HG03378 (cell line): Measurements from ENCODE around the gene SLC35C1.
"Not testable (repeated sequence)": the region's sequence is repeated elsewhere in the genome, so short reads cannot be mapped to it uniquely, and the experiment has no call there.

Source experiments
- ATAC-seq: cut with Tn5 transposase; IDR thresholded peaks from one replicate; pipeline ENCODE4 v1.9.1; 2021; ENCODE audit warnings: mild to moderate bottlenecking, moderate library complexity; ENCODE audit not compliant: unreplicated experiment

Gene SLC35C1

DNA sequence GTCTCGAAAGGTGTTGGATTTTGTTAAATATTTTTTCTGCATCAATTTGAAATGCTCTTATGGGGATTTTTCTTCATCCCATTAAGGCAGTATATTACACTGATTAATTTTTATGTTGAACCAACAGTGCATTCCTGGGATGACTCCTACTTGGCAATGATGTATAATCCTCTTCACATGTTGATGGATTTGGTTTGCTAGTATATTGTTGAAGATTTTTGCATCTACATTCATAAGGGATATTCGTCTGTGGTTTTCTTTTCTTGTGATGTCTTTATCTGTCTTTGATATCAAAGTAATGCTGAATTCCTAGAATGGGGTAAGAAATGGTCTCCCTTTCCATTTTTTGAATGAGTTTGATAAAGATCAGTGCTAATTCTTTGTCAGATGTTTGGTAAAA lies 18.7 kb upstream of the SLC35C1 start:
- no peak for ATAC-seq

DNA sequence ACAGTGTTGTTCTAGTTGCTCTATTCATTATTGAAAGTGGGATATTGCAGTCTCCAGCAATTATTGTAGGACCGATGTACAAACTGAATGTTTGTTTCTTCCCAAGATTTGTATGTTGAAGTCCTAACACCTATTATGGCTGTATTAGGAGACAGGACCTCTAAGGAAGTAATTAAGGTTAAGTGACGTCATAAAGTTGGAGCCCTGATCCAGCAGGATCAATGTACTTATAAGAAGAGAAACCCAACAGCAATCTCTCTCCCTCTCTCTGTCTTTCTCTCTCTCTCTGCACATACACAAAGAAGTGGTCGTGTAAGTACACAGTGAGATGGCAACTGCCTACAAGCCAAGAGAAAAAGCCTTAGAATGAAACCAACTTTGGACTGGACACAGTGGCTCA lies 16.1 kb upstream of the SLC35C1 start:
- ATAC-seq, result no peak

DNA sequence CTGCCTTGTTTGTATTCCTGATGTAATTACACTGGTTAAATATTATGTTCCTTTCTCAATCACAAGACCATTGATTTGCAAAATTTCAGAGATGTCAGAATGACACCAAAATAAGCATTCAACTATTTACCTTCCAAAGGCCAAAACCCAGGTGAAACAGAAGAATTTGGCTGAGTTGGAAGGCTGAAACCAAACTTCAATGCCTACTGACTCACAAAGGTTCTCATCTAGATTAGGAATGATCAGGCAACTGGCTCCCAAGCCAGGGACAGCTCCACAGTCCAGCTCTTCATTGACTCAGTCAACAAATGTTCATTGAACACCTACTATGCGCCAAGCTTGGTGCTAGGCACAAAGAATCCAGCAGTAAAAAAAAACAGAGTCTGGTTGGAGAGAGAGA lies 13.4 kb upstream of the SLC35C1 start:
- ATAC-seq, result no peak

DNA sequence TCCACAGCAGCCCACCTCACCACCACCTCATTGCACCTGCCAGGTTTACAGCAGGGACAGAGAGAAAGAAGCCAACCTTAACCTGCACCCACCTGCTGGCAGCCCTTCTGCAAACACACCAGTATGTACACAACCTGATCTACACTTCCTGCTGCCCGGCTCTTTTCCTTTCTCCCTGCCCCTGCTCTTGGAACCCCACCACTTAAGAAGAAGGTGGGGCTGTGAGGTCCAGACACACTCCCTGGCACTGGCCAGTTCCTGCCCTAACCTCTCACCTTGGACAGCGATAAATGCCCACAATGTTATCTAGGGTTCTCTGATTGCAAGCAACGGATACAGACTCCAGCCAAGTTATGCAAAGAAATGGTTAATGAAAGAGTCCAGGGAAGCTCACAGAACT lies 10.8 kb upstream of the SLC35C1 start:
- ATAC-seq, result no peak

DNA sequence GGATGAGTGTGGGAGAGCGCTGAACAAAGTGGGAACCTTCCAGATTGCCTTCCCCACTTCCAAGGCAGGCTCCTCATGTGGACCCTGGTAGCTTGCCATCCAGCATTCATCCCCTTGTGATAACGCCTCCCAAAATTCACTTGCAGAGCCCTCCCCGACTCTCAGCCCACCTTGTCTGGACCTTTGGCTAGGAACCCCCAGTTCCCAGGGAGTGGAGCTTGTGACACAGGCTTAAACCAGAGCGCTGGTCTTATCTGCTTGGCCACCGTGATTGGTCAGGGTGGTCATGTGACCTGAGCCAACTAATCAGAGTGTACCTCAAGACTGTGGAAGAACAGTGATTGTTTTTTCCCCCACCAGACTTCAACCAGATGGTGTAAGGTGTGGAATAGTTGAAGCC lies 9.6 kb upstream of the SLC35C1 start:
- ATAC-seq, result no peak

DNA sequence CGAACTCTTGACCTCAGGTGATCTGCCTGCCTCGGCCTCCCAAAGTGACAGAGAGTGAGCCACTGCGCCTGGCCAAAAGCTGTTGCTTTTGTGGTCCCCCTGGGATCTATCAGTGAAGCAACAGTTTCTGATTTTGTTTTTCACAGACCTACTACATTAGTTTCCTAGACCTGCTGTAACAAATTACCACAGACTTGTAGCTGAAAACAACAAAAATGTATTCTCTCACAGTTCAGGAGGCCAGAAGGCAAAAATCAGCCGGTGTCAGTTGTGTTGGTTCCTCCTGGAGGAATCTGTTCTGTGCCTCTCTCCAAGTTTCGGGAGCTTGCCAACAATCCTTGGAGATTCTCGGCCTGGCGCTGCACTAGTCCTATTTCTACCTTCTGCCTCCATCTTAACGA lies 8.5 kb upstream of the SLC35C1 start:
- no peak for ATAC-seq

DNA sequence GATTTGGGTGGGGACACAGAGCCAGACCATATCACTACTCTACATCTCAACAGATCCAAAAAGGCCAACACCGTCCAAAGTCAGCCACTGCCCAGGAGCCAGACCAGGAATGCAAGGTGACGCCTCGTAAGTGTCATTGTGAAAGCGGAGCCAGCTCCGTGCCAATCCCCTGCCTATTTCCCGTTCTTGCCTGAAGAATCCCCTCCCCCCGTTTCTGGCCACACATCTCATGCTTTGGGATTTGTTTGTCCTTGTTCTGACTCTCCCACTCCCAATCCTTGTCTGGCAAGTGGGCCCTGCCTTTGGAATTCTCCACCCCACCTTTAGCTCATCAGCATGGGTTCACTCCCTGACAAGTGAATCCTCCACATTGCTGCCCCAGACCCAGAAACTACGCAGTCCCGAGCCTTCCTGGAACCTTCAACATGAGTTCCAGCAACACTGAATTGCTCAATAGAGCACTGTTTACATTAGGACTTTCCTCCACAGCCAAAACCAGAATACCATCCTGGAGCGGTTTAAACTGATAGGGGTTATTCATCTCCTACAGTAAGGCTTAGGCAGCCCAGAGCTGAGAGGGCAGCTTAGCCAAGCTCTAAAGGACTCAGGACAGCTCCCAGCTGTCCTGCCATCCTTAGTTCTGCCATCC lies 6.0 kb upstream of the SLC35C1 start:
- ATAC-seq, result no peak

DNA sequence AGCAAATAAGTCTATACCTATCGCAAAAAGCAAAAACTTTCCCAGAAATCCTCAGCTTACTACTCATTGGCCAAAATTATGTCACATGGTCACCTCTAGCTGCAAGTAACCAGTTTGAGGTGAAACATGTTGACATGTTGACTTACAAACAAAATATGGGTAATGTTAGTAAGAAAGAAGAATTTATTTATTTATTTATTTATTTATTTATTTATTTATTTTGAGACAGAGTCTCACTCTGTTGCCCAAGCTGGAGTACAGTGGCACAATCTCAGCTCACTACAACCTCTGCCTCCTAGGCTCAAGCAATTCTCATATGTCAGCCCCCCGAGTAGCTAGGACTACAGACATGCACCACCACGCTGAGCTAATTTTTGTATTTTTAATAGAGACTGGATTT lies 5.4 kb upstream of the SLC35C1 start:
- ATAC-seq, result no peak

DNA sequence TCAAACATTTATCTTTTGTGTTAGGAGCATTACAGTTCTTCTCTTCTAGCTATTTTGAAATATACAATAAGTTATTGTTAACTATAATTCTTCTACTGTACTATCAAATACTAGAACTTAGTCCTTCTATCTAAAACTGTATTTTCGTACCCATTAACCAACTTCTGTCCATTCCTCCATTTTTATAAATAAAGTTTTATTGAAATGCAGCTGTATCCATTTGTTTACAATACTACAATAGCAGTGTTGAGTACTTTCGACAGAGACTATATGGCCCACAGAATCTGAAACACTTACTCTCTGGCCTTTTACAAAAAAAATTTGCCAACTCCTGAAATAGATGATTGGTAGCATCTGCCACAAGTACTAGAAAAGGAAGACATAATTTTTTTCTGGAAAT lies 4.7 kb upstream of the SLC35C1 start:
- ATAC-seq, result no peak

DNA sequence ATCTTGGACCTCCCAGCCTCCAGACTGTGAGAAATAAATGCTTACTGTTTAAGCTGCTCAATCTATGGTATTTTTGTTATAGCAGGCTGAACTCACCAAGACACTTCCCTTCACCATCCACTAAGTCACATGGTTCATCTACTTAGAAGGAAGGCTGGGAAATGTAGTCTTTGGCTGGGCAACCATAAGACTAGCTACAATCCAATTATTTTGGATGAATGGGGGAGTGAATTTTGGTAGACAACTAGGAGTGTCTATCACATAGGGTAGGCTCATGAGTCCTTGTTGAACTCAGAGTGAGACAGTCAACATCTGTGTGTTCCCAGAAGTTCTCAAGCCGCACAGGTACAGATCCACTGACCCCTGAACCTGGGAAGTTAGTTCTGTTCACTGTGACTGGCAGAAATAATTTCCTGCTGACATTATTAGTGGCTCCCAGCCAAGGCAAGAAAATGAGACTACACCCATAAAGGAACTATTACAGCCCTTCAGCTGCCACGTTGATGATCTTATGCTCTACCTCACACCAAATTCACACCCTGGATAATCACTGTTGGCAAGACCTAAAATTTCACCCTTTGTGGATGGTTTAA lies 3.1 kb upstream of the SLC35C1 start:
- ATAC-seq, result no peak

DNA sequence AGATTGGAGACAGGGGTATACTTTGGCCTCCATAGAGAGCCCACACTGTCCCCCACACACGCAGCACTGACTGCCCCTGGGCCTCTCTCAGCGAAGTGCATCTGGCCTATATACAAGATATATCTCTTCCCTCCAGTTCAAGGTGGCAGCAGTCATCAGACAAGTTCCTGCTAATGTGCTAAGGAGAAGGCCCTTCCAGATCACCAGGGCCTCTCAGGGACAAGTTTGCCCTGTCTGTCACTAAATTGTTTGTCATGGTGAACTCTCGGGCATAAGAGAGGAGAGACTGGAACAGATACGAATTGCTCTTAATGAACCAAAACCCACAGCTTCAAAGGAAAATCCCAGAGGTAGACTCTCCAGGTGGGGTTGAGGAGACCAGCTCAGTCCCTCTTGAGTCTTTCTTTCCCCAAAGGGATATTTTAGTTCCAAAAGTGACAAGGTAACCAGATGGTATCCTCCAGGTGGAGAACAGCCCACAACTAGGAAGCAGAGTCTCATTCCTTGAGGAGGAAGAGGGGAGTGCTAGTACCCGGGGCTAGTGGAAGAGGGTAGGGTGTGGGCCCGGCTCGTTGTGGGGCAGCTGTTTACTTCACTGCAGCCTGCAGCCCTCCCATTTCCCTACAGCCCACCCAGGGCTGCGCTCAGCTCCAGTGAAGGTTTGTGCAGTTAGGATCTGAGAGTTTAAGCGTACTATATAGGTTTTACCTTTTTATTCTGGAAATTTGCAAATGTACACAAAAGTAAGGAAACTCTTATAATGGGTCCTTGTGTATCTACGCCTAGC lies 2.2 kb upstream of the SLC35C1 start:
- no peak for ATAC-seq

DNA sequence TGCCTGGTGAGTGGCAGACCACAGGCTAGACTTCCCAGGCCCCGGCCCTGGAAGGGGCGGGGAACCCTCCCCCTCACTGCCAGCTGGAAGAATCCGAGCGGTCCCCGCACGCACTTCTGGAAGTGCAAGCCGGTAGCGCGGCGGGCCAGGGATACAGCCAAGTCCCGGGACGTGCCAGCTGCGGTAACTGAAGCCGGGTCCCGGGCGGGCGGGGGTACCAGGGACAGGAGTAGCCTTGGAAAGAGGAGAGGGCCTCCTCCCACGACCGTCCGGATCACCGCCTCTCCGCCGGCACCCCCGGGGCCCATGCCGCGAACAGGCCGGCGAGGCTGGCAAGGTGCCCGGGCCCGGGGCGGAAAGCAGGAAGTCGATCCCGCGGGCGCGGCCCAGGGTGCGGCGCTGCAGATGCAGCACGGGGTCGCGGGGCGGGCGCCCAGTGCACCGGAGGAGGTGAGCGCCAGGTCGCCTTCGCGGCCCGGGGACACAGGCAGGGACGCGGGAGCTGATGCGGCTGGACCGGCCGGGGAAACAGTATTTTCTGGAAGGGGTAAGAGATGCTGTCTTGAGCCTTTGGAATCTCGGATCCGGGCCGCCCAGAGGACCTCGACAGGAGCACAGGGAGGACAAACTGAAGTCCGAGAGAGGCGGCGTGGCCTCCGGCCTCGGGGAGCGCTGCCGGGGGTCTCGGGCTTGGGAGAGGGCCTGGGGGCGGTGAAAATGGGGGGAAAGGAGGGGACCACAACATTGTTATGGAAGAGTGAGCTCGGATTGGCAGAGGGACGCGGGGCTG lies 783 bp upstream of the SLC35C1 start:
- ATAC-seq, result no peak

DNA sequence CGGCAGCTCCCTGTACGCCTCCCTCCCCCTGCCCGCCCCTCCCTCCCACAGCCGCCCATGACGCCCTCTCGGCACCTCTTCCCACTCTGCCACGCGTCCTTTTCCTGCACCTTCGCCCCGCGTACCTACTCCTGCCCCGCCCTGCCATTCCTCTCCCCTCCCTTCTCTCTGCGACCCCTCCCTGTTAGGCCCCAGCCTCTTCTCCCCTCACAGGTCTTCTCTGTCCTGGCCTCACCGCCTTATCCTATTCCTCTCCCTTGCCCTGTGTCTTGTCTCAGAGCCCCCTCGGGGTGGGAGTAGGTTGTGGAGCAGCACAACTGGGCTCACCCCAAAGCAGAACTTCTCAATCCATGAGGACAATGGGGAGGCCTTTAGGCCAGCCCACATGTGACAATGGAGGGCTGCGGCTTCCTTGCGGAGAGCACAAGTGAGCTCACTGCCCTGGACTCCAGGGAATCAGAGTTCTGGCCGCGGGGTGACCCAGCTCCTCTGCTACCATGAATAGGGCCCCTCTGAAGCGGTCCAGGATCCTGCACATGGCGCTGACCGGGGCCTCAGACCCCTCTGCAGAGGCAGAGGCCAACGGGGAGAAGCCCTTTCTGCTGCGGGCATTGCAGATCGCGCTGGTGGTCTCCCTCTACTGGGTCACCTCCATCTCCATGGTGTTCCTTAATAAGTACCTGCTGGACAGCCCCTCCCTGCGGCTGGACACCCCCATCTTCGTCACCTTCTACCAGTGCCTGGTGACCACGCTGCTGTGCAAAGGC lies 539 bp downstream of the SLC35C1 start:
- ATAC-seq, result no peak

DNA sequence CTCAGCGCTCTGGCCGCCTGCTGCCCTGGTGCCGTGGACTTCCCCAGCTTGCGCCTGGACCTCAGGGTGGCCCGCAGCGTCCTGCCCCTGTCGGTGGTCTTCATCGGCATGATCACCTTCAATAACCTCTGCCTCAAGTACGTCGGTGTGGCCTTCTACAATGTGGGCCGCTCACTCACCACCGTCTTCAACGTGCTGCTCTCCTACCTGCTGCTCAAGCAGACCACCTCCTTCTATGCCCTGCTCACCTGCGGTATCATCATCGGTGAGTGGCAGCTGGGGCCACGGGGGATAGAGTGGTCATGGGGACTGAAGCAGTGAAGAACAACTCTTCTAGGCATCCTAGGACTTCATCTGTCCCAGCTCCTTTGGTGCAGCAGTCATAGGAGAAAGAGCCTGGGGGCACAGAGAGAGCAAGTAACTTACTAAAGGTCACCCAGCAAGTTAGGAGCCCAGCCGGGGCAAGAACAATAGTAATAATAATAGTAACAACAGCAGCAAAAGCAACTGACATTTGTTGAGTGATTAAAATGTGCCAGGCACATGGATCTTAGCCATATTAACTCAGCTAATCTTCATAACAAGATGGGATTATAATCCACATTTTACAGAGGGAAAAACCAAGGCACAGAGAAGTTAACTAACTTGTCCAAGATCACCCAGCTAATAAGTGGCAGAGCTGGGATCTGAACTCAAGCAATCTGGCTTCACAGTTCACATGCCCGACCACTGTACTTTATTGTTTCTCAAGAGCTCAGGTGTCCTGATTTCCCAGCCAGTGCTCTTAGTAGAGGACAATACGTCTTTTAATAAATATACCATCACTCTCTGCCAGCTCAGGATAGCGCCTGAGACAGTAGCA lies 1.4 kb downstream of the SLC35C1 start:
- ATAC-seq, result no peak

DNA sequence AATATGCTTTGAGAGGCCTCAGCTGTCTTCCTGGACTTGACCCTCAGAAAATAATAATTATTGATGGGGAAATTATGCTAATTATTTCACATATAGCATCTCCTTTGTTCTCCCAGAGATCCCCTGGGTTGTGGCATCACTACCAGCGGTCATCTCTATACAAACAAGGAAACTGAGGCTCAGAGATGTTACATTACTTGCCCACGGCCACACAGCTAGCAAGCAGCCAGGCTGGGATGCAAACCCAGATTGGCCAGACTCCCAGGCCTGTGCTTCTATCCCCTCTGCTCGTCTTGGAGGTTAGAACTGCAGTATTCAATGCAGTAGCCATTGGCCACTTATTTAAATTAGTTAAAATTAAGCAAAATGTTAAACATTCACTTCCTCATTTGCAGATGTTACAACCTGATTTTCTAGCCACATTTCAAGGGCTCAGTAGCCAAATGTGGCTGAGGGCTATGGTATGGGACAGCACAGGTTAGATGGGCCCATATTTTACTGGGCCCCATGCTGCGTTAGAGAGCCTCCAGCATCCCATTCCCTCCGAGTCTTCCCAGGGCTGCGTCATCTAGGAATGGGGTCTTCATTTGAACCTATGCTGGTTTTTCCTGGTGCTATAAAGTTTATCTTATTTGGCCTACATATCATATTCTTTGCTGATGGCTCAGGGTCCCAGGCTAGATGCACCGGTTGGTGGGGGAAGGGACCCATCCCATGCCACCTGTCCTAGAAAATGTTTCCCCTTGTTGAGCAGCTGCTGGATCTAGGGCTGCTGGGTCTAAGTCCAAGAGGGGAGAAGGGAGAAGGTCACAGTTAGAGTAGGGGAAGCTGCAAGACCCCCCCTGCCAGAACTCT lies 2.2 kb downstream of the SLC35C1 start:
- ATAC-seq, result no peak

DNA sequence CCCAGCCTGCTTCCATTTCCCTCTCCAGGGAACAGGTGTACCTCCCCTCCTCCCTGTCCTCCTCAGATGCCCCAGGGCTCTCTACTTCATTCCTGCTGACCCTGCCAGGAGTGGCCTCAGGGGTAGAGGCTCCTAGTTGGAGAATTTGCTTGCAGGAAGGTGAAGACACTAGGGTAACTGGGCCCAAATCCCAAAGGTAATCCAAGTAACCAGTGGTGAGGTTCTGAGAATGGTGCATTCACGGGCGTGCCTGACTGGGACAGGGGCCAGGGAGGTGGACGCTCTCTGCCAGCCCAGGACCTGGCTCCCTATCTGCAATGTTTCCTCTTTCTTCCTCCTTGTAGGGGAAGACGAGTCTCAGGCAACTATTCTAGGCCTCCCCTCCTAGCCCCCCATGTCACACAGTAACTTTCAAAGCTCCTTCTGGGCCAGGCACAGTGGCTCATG lies 2.9 kb downstream of the SLC35C1 start:
- no peak for ATAC-seq

DNA sequence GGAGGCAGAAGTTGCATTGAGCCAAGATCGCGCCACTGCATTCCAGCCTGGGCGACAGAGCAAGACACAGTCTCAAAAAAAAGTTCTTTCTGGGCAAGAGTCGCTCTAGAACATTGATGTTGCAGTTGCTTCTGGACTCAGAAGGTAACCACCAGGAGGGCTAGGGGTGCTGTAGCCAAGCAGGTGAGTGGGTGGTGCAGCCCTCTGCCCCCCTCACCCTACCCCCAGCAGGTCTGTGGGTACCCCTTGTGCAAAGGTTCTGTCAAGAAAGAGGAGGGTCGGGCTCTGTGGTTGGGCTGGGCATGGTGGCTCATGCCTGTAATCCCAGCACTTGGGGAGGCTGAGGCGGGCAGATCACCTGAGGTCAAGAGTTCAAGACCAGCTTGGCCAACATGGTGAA lies 3.5 kb downstream of the SLC35C1 start:
- not testable (repeated sequence) for ATAC-seq

DNA sequence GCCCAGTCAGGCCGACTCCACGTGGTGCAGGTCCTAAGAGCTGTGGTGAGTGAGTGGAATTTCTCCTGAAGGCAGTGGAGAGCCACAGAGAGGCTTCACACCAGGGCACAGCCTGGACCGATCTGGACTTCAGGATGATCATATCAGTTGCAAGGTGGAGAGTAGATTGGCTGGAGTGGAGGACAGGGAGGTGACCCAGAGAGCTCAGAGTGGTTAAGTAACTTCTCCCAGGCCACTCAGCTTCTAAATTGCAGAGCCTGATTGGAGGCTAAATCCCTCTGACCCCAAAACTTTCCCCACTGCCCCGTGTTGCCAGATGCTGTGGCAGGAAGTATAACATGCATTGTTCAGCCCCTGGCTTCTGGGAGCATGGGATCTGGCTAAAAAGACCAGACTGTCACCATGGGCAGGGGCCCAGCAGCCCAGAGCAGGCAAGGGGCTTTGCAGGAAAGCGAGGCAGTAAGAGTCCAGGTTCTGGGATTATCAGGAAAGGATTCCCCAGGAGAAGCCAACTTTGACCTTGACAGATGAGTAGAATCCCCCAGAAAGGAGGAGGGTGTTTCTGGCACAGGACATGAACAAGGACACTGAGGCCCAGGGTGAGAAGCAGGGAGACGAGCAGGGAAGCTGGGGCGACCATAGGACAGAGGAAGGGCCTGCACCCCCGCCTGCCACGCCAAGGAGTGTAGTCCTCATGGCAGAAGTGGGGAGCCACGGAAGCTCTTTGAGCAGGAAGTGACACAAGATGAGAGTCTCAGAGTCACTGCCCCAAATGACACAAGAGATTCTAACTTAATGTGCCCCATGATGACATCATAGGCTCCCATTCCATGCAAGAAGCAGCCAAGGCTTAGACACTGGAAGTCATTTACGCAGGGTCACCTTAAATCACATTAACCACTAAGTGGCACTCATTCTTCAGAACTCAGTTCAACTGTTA lies 4.8 kb downstream of the SLC35C1 start:
- ATAC-seq, result no peak
